GM12875 (cell line): ENCODE data around the gene RNF208.
"Not testable (repeated sequence)": the region's sequence is repeated elsewhere in the genome, so short reads cannot be mapped to it uniquely, and the experiment has no call there.

ENCODE experiments used
- H3K4me3 ChIP-seq: one replicate; pipeline ENCODE4 v1.5.1; 2011; ENCODE audit warnings: low read depth, low read length, control low read depth
- CTCF ChIP-seq: IDR thresholded peaks from 2 replicates; pipeline ENCODE4 v1.5.1; 2011; ENCODE audit warnings: low read depth, mild to moderate bottlenecking, control low read depth, inconsistent platforms, low read length, moderate library complexity, borderline replicate concordance; ENCODE audit not compliant: insufficient read depth

RNF208 gene

DNA sequence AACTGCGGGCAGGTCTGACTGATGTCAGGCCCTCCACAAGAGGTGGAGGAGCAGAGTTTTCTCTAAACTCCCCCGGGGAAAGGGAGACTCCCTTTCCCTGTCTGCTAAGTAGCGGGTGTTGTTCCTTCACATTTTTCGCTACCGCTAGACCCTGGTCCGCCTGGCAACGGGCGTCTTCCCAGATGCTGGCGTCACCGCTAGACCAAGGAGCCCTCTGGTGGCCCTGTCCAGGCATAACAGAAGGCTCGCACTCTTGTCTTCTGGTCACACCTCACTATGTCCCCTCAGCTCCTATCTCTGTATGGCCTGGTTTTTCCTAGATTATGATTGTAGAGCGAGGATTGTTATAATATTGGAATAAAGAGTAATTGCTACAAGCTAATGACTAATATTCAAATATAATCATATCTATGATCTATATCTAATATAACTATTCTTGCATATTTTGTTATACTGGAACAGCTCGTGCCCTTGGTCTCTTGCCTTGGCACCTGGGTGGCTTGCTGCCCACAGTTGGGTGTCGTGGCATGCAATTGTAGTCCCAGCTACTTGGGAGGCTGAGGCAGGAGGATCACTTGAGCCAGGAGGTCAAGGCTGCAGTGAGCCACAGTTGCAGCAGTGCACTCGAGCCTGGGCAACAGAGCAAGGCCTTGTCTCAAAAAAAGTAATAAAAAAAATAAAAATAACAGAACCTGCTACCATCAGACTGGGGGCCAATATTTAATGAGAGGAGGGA lies 40.3 kb upstream of the RNF208 start:
- peak; percentile 28; the same call in 1 of the 2 replicates for TF ChIP-seq CTCF
- H3K4me3 ChIP-seq: not testable (repeated sequence)

- no peak overlapping the region for H3K4me3 ChIP-seq
- no peak for TF ChIP-seq CTCF
Measured at GRCh38 chr9:137256856-137257255, 34.8 kb upstream of the RNF208 start.

DNA sequence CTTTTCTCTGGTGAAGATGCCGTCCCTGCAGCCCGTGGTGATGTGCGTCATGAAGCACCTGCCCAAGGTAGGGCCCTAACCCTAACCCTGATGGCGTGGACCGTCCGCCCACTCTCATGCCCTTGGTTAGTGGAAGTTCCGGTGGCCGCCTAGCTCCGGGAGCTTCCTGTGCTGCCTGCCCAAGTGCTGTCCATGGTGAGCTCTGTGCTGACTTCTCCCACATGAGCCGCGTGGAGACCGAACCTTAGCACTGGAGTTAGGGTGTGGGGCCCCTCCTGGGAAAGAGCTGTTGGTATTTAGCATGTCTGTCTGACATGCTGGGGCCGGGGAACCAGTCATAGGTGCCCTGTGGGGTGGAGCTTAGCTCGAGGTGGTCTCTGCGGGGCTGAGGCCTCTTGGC lies 34.3 kb upstream of the RNF208 start:
- no peak for TF ChIP-seq CTCF
- peak overlapping the region; percentile 99 for H3K4me3 ChIP-seq

GRCh38 chr9:137255448-137256114 lies 33.5 kb upstream of the RNF208 start:
- H3K4me3 ChIP-seq: peak overlapping the region; percentile 99
- TF ChIP-seq CTCF: no peak

GRCh38 chr9:137254624-137255447 lies 32.8 kb upstream of the RNF208 start, which contains the start of gene NELFB:
Gene NELFB, plus strand, starts transcription at chr9:137255327.
- peak within 1 kb of the TSS; percentile 99 for H3K4me3 ChIP-seq

More at GRCh38 chr9:137254624-137255447, 32.8 kb upstream of the RNF208 start, which contains the start of gene NELFB:
- TF ChIP-seq CTCF: no peak
